IMR-90 (cell line): ENCODE results near the gene SLCO6A1. TPM values are rescaled to one million over a fixed set of nuclear protein-coding genes. Genes with fewer than 3 reads are reported as not detected.

Source experiments
- ATAC-seq: fragments of 200-7000 bp; cut with Tn5 transposase; 2 replicates; pipeline ENCODE4 v1.9.1; 2020; ENCODE audit warnings: low read depth, mild to moderate bottlenecking, moderate library complexity
- BruUV-seq: library from RNA; stranded (reverse); fragments of 400-500 nt; replicated peaks from 2 replicates; lab custom pipeline; 2021; lab: Mats Ljungman, UMichigan
- CTCF ChIA-PET: fragments of 300-600 bp; formaldehyde crosslinking; extraction: SDS; loops from one replicate; lab custom pipeline; 2021; ENCODE audit warnings: antibody characterized with exemption; lab: Yijun Ruan, JAX
- POLR2A ChIA-PET: fragments of 300-600 bp; sonication (Branson Sonifier 250); formaldehyde crosslinking; loops from one replicate; lab custom pipeline; 2022; ENCODE audit warnings: antibody characterized with exemption; ENCODE audit not compliant: unreplicated experiment; lab: Charles Lee
- DNase-seq: peaks from one replicate; pipeline ENCODE4 v3.0.0; 2013
- H2AFZ ChIP-seq: replicated peaks from 2 replicates; pipeline ENCODE3; 2013; ENCODE audit warnings: low read length, mild to moderate bottlenecking; ENCODE audit not compliant: poor library complexity
- H2AK5ac ChIP-seq: 2 replicates; pipeline ENCODE4 v1.6.1; 2013; ENCODE audit warnings: low read depth, low read length, inconsistent platforms
- H2AK9ac ChIP-seq: replicated peaks from 2 replicates; pipeline ENCODE3; 2013; ENCODE audit warnings: mild to moderate bottlenecking, low read depth, low read length, moderate library complexity; ENCODE audit not compliant: poor library complexity
- H2BK120ac ChIP-seq: 2 replicates; pipeline ENCODE4 v1.6.1; 2013; ENCODE audit warnings: low read depth, low read length, inconsistent platforms
- H2BK15ac ChIP-seq: 3 replicates; pipeline ENCODE4 v1.6.1; 2013; ENCODE audit warnings: low read depth, low read length, inconsistent platforms
- H2BK20ac ChIP-seq: 2 replicates; pipeline ENCODE4 v1.6.1; 2013; ENCODE audit warnings: low read depth, mild to moderate bottlenecking, inconsistent platforms, low read length, moderate library complexity
- H2BK5ac ChIP-seq: 2 replicates; pipeline ENCODE4 v1.6.1; 2013; ENCODE audit warnings: mild to moderate bottlenecking, low read depth, low read length, inconsistent platforms; ENCODE audit not compliant: poor library complexity, severe bottlenecking
- H3K14ac ChIP-seq: replicated peaks from 2 replicates; pipeline ENCODE4 v1.6.1; 2013; ENCODE audit warnings: low read depth, low read length, inconsistent platforms
- H3K18ac ChIP-seq: 2 replicates; pipeline ENCODE4 v1.6.1; 2013; ENCODE audit warnings: low read depth, low read length, control low read depth
- H3K23ac ChIP-seq: 2 replicates; pipeline ENCODE4 v1.6.1; 2013; ENCODE audit warnings: low read depth, low read length, inconsistent platforms
- H3K27ac ChIP-seq: 2 replicates; pipeline ENCODE4 v1.5.1; 2013; ENCODE audit warnings: mild to moderate bottlenecking, control low read depth, low read length; ENCODE audit not compliant: insufficient read depth
- H3K27me3 ChIP-seq: 2 replicates; pipeline ENCODE4 v1.6.1; 2013; ENCODE audit warnings: low read length; ENCODE audit not compliant: control insufficient read depth, insufficient read depth
- H3K36me3 ChIP-seq: 2 replicates; pipeline ENCODE4 v1.6.1; 2013; ENCODE audit warnings: low read length, mixed read lengths; ENCODE audit not compliant: control insufficient read depth, insufficient read depth
- H3K4ac ChIP-seq: 2 replicates; pipeline ENCODE4 v1.6.1; 2013; ENCODE audit warnings: low read depth, low read length, inconsistent platforms
- H3K4me1 ChIP-seq: 2 replicates; pipeline ENCODE4 v1.6.1; 2013; ENCODE audit warnings: low read length, mixed read lengths; ENCODE audit not compliant: control insufficient read depth, insufficient read depth
- H3K4me2 ChIP-seq: 2 replicates; pipeline ENCODE4 v1.6.1; 2013; ENCODE audit warnings: low read depth, mild to moderate bottlenecking, control low read depth, low read length, moderate library complexity
- H3K4me3 ChIP-seq: 2 replicates; pipeline ENCODE4 v1.5.1; 2013; ENCODE audit warnings: low read depth, mild to moderate bottlenecking, control low read depth, low read length, moderate library complexity; ENCODE audit not compliant: insufficient read depth
- H3K56ac ChIP-seq: 2 replicates; pipeline ENCODE4 v1.6.1; 2013; ENCODE audit warnings: low read length, inconsistent platforms; ENCODE audit not compliant: insufficient read depth; ENCODE audit errors: extremely low read depth
- H3K79me1 ChIP-seq, 2 experiments: 2 replicates each; pipeline ENCODE4 v1.6.1; 2013; ENCODE audit warnings: low read length in 2 of 2, inconsistent platforms in 1 of 2, low read depth in 1 of 2
- H3K9ac ChIP-seq: 2 replicates; pipeline ENCODE4 v1.6.1; 2013; ENCODE audit warnings: low read depth, low read length, control low read depth
- H3K9me1 ChIP-seq: 2 replicates; pipeline ENCODE4 v1.6.1; 2013; ENCODE audit warnings: low read length, inconsistent platforms; ENCODE audit not compliant: insufficient read depth
- H3K9me3 ChIP-seq: 2 replicates; pipeline ENCODE4 v1.6.1; 2013; ENCODE audit warnings: low read length; ENCODE audit not compliant: control insufficient read depth, insufficient read depth
- H4K20me1 ChIP-seq: 2 replicates; pipeline ENCODE4 v1.6.1; 2013; ENCODE audit warnings: low read length, inconsistent platforms; ENCODE audit not compliant: insufficient read depth
- H4K5ac ChIP-seq: 2 replicates; pipeline ENCODE4 v1.6.1; 2013; ENCODE audit warnings: mild to moderate bottlenecking, low read depth, low read length, control low read depth
- H4K8ac ChIP-seq, 2 experiments: 2 replicates each; pipeline ENCODE4 v1.6.1; 2013; ENCODE audit warnings: low read depth in 2 of 2, low read length in 2 of 2, control low read depth in 1 of 2, inconsistent platforms in 1 of 2
- H4K91ac ChIP-seq: 2 replicates; pipeline ENCODE4 v1.6.1; 2013; ENCODE audit warnings: low read depth, low read length, inconsistent platforms; ENCODE audit not compliant: insufficient read depth
- BHLHE40 ChIP-seq: fragments of 150-350 bp; IDR thresholded peaks from 2 replicates; pipeline ENCODE4 v1.6.1; 2016; ENCODE audit warnings: mild to moderate bottlenecking, low read depth, low read length
- ELK1 ChIP-seq: fragments of 150-350 bp; IDR thresholded peaks from 2 replicates; pipeline ENCODE4 v1.6.1; 2016; ENCODE audit warnings: low read depth, mild to moderate bottlenecking, low read length, moderate library complexity, borderline replicate concordance
- FOS ChIP-seq: fragments of 150-350 bp; IDR thresholded peaks from 2 replicates; pipeline ENCODE4 v1.6.1; 2016; ENCODE audit warnings: low read depth, low read length
- RAD21 ChIP-seq: IDR thresholded peaks from 2 replicates; pipeline ENCODE4 v1.6.1; 2012; ENCODE audit warnings: low read length, improper control_type of control experiment
- SMC3 ChIP-seq: fragments of 150-350 bp; IDR thresholded peaks from 2 replicates; pipeline ENCODE4 v1.6.1; 2016; ENCODE audit warnings: low read depth, mild to moderate bottlenecking, antibody characterized with exemption, low read length, moderate library complexity
- dilution Hi-C: fragments of 300-500 bp; cut with HindIII; formaldehyde crosslinking; loops from one replicate; pipeline ENCODE4 v1.14.3; 2018; ENCODE audit warnings: low sequenced_read_pairs; ENCODE audit not compliant: unreplicated experiment
- in situ Hi-C: fragments of 300-500 bp; cut with MboI; formaldehyde crosslinking; loops from 3 replicates; pipeline ENCODE4 v1.14.3; 2019; ENCODE audit warnings: low sequenced_read_pairs, inconsistent platforms, mixed read lengths
- intact Hi-C: fragments of 100-400 bp; cut with micrococcal nuclease; formaldehyde crosslinking; loops from 2 replicates; pipeline ENCODE4 v1.10.0; 2022
- polyA plus RNA-seq, 3 experiments: library from polyadenylated mRNA; depleted of rRNA; stranded (reverse); fragments of >200 nt; gene quantifications; 2 replicates each; pipeline ENCODE4 v1.2.3, GENCODE V29; 2012; ENCODE audit warnings: low replicate concordance in 1 of 3
- total RNA-seq: library from RNA; depleted of rRNA; stranded (reverse); fragments of >200 nt; gene quantifications from 2 replicates; pipeline ENCODE4 v1.2.3, GENCODE V29; 2012
- TF ChIP-seq, protein P1 (sequence below): conservative IDR thresholded peaks from 2 replicates; pipeline ENCODE4 v1.5.1; 2012; ENCODE audit warnings: mild to moderate bottlenecking, low read depth, low read length, improper control_type of control experiment

Gene SLCO6A1
- total and polyA plus RNA-seq, 2 of the 4 experiments (the other 2 are of a cell fraction) = not detected

GRCh38 chr5:102536323-102536928 is 37.6 kb upstream of the SLCO6A1 start:
- ATAC-seq (no peak), DNase-seq (peak; percentile 22)
- Histone ChIP-seq H2BK5ac (no peak overlapping the region), H3K4me2 (no peak overlapping the region), H3K14ac (no peak overlapping the region), H2AK5ac (no peak overlapping the region), H2BK120ac (no peak overlapping the region), H4K20me1 (no peaks in the 10 kb centered on the region), H3K36me3 (no peaks in the 10 kb centered on the region), H3K18ac (no peak overlapping the region), H3K79me1 (no peaks in the 10 kb centered on the region), H3K9me3 (no peaks in the 10 kb centered on the region), H3K4me1 (no peaks in the 10 kb centered on the region), H4K5ac (no peak overlapping the region), H4K91ac (no peak overlapping the region), H3K27ac (no peak overlapping the region), H2BK15ac (no peak overlapping the region), H3K4me3 (no peak overlapping the region), H3K56ac (no peak overlapping the region), H2AK9ac (no peak overlapping the region), H3K4ac (no peak overlapping the region), H2AFZ (no peak overlapping the region), H4K8ac (no peak overlapping the region), H3K27me3 (0 out of 2 replicates have a peak, but pooled peaks cover 1% of the 10 kb centered on the region), H3K9me1 (no peaks in the 10 kb centered on the region), H2BK20ac (no peak overlapping the region), H3K23ac (no peak overlapping the region), H3K9ac (no peak overlapping the region)
- intact Hi-C loops = loop anchor here (1.0 to 10.0 kb wide), 4 partner anchors 504 to 938 kb away; no protein-coding TSS in a partner anchor
- in situ Hi-C loops = no loop called here
- dilution Hi-C loops = no loop called here
- CTCF ChIA-PET = interaction anchor here (0.6 to 1.1 kb wide), 5 partner anchors 9 to 509 kb away, joined by 3 to 4 read pairs (median 3); no protein-coding TSS in a partner anchor
- BruUV-seq = no TSS peak
- TF ChIP-seq ELK1 (no peak), BHLHE40 (no peak), FOS (no peak), SMC3 (peak; percentile 44; the same call in 1 of the 2 replicates), RAD21 (peak; percentile 51)
- TF ChIP-seq, protein P1, sequence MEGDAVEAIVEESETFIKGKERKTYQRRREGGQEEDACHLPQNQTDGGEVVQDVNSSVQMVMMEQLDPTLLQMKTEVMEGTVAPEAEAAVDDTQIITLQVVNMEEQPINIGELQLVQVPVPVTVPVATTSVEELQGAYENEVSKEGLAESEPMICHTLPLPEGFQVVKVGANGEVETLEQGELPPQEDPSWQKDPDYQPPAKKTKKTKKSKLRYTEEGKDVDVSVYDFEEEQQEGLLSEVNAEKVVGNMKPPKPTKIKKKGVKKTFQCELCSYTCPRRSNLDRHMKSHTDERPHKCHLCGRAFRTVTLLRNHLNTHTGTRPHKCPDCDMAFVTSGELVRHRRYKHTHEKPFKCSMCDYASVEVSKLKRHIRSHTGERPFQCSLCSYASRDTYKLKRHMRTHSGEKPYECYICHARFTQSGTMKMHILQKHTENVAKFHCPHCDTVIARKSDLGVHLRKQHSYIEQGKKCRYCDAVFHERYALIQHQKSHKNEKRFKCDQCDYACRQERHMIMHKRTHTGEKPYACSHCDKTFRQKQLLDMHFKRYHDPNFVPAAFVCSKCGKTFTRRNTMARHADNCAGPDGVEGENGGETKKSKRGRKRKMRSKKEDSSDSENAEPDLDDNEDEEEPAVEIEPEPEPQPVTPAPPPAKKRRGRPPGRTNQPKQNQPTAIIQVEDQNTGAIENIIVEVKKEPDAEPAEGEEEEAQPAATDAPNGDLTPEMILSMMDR = peak; percentile 45
- POLR2A ChIA-PET = no interaction called here
